Erythroblast (primary cell): ENCODE data around the gene SLC43A1.

Experiments
- GATA1 ChIP-seq: IDR thresholded peaks from 2 replicates; pipeline ENCODE4 v1.6.1; 2011; ENCODE audit warnings: low read depth, mild to moderate bottlenecking, control low read depth, low read length, moderate library complexity
- POLR2A ChIP-seq: IDR thresholded peaks from 2 replicates; pipeline ENCODE4 v1.6.1; 2011; ENCODE audit warnings: mild to moderate bottlenecking, low read length

GRCh38 chr11:57530215-57530595 is 14.7 kb upstream of the SLC43A1 start:
- TF ChIP-seq POLR2A (no peak), GATA1 (no peak)
